Measurements from ENCODE around the gene SLC2A9. TPM values are rescaled to one million over a fixed set of nuclear protein-coding genes. Genes with fewer than 3 reads are reported as not detected.

Gene SLC2A9
- total and polyA plus RNA-seq, 2 of the 13 experiments (the other 11 are each of a cell fraction or from before 2014, with no cell fraction given): 36.2 to 42.3 TPM

DNA sequence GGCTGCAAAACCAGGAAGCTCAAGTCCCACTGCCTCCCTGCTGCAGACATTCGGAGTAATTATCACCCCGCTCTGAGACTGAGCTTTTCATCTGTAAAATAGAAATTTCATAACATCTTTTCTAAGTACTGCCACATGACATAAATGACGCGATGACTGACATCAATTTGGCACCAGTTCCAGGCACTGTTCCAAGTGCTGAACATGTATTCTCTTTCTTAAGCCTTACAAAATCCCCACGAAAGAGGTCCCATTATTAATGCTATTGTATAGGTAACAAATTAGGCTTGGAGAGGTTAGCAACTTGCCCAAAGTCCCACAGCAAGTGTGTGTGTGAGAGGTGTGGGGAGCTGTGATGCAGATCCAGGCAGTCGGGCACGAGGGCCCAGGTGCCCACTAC, 56.4 kb downstream of the SLC2A9 start (continued):
- TF ChIP-seq ZNF761 (CRISPR knock-in tag; conservative IDR thresholded peaks at IDR 0.05) (no peak), RAD51 (IDR thresholded peaks at IDR 0.05; ENCODE audit: borderline replicate concordance) (no peak), POLR2A (IDR thresholded peaks at IDR 0.05; ENCODE audit: insufficient read depth in 1 of 2, low read depth in 2 of 2, low read length in 2 of 2) (no peak)
- TF ChIP-seq, protein P1, sequence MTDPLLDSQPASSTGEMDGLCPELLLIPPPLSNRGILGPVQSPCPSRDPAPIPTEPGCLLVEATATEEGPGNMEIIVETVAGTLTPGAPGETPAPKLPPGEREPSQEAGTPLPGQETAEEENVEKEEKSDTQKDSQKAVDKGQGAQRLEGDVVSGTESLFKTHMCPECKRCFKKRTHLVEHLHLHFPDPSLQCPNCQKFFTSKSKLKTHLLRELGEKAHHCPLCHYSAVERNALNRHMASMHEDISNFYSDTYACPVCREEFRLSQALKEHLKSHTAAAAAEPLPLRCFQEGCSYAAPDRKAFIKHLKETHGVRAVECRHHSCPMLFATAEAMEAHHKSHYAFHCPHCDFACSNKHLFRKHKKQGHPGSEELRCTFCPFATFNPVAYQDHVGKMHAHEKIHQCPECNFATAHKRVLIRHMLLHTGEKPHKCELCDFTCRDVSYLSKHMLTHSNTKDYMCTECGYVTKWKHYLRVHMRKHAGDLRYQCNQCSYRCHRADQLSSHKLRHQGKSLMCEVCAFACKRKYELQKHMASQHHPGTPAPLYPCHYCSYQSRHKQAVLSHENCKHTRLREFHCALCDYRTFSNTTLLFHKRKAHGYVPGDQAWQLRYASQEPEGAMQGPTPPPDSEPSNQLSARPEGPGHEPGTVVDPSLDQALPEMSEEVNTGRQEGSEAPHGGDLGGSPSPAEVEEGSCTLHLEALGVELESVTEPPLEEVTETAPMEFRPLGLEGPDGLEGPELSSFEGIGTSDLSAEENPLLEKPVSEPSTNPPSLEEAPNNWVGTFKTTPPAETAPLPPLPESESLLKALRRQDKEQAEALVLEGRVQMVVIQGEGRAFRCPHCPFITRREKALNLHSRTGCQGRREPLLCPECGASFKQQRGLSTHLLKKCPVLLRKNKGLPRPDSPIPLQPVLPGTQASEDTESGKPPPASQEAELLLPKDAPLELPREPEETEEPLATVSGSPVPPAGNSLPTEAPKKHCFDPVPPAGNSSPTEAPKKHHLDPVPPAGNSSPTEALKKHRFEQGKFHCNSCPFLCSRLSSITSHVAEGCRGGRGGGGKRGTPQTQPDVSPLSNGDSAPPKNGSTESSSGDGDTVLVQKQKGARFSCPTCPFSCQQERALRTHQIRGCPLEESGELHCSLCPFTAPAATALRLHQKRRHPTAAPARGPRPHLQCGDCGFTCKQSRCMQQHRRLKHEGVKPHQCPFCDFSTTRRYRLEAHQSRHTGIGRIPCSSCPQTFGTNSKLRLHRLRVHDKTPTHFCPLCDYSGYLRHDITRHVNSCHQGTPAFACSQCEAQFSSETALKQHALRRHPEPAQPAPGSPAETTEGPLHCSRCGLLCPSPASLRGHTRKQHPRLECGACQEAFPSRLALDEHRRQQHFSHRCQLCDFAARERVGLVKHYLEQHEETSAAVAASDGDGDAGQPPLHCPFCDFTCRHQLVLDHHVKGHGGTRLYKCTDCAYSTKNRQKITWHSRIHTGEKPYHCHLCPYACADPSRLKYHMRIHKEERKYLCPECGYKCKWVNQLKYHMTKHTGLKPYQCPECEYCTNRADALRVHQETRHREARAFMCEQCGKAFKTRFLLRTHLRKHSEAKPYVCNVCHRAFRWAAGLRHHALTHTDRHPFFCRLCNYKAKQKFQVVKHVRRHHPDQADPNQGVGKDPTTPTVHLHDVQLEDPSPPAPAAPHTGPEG (CRISPR knock-in tag; IDR thresholded peaks at IDR 0.05): no peak

DNA sequence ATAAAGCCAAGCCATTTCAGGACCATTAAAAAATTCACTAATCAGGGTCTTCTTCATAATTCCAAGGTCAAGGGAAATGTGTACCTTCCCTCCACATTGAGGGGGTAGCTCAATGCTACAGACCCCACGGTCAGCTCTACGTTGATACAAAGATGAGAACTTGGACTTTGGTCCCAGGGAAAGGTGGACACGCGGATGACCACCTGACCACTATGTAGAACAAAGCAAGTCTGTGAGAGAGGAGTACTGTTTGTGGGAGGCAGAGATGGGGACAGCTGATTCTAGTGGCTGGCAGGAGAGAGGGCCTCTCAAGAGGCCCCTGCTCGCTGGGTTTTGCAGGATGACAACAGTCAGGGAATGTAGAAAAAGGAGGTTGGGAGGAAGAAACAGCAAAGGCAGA, 58.0 kb downstream of the SLC2A9 start:
- H3K27me3 ChIP-seq (ENCODE audit: control insufficient read depth in 1 of 2, insufficient read depth in 2 of 2, low read length in 2 of 2): no peaks in the 10 kb centered on the region
- peak overlapping the region; percentile 49 for H3K27ac ChIP-seq (ENCODE audit: extremely low read length, insufficient read depth, low read length)
- intact Hi-C loops (cut with micrococcal nuclease; ENCODE audit: unreplicated experiment) (loop anchor here (5.0 kb wide), 1 partner anchor 39 kb away; no protein-coding TSS in a partner anchor), in situ Hi-C loops (cut with HindIII; ENCODE audit: extremely low pct_ligation_motif_present, low pct_unique_long_range_greater_than_20kb) (no loop called here)
- 58% methylated on average over 5 of the region's 5 CpGs for WGBS (ENCODE audit: low lambda C conversion rate)
- DNase-seq (ENCODE audit: low spot score) (peak; percentile 79), FAIRE-seq (peak; percentile 36), ATAC-seq (peak; percentile 91)
- peak overlapping the region in 1 of 3 experiments; percentile 19; a peak in 1 of 6 replicates for H3K4me3 ChIP-seq (replicated peaks in 1 of 3; ENCODE audit: insufficient read depth in 1 of 3, low read depth in 2 of 3, low read length in 3 of 3)
- CTCF ChIA-PET (ENCODE audit: low intra/inter-chr PET ratio, low total read pairs): no interaction called here
- peaks cover 6% of the 10 kb centered on the region for H3K79me2 ChIP-seq (ENCODE audit: insufficient read depth, low read length)
- POLR2A ChIA-PET: interaction anchor here (0.7 to 1.6 kb wide), 5 partner anchors 11 to 158 kb away, joined by 3 to 8 read pairs (median 3); no protein-coding TSS in a partner anchor
- H3K36me3 ChIP-seq (replicated peaks in 1 of 2; ENCODE audit: control insufficient read depth in 1 of 2, insufficient read depth in 2 of 2, low read length in 2 of 2): peaks cover 5 to 28% of the 10 kb centered on the region in 2 experiments; a peak in 4 of 5 replicates
- H4K20me1 ChIP-seq (ENCODE audit: insufficient read depth, low read length): no peaks in the 10 kb centered on the region; the same call in 1 of the 2 replicates
- peak overlapping the region; percentile 42 for H3K4me2 ChIP-seq (ENCODE audit: low read depth, low read length)
- no peak overlapping the region; the same call in 1 of the 2 replicates for H3K9ac ChIP-seq (ENCODE audit: insufficient read depth, low read depth, low read length)
- no TSS peak for BruUV-seq (replicated peaks)
- H2AFZ ChIP-seq (ENCODE audit: low read length): no peak overlapping the region
- peaks cover 26% of the 10 kb centered on the region for H3K4me1 ChIP-seq (ENCODE audit: insufficient read depth, low read length)
- no peaks in the 10 kb centered on the region for H3K9me3 ChIP-seq (ENCODE audit: low read length)
- TF ChIP-seq ZMYM2 (CRISPR knock-in tag; IDR thresholded peaks at IDR 0.05) (peak; percentile 46; the same call in 1 of the 2 replicates), ZFP90 (CRISPR knock-in tag; IDR thresholded peaks at IDR 0.05; ENCODE audit: borderline replicate concordance) (no peak), ZFAT (CRISPR knock-in tag; conservative IDR thresholded peaks at IDR 0.05) (no peak), ZMYM4 (CRISPR knock-in tag; IDR thresholded peaks at IDR 0.05) (peak; percentile 78), KLF13 (CRISPR knock-in tag; IDR thresholded peaks at IDR 0.05) (no peak), ZNF781 (CRISPR knock-in tag; IDR thresholded peaks at IDR 0.05; ENCODE audit: borderline replicate concordance, not compliant biosample characterization) (no peak), CBX5 (CRISPR knock-in tag; IDR thresholded peaks at IDR 0.05; ENCODE audit: borderline replicate concordance) (no peak), RARA (CRISPR knock-in tag; IDR thresholded peaks at IDR 0.05) (peak; percentile 54), NCOR1 (IDR thresholded peaks at IDR 0.05; ENCODE audit: borderline replicate concordance, low read length) (peak; percentile 32; the same call in 1 of the 2 replicates), ARNTL (CRISPR knock-in tag; IDR thresholded peaks at IDR 0.05) (peak; percentile 65; the same call in 1 of the 2 replicates)
- TF ChIP-seq, protein P2, sequence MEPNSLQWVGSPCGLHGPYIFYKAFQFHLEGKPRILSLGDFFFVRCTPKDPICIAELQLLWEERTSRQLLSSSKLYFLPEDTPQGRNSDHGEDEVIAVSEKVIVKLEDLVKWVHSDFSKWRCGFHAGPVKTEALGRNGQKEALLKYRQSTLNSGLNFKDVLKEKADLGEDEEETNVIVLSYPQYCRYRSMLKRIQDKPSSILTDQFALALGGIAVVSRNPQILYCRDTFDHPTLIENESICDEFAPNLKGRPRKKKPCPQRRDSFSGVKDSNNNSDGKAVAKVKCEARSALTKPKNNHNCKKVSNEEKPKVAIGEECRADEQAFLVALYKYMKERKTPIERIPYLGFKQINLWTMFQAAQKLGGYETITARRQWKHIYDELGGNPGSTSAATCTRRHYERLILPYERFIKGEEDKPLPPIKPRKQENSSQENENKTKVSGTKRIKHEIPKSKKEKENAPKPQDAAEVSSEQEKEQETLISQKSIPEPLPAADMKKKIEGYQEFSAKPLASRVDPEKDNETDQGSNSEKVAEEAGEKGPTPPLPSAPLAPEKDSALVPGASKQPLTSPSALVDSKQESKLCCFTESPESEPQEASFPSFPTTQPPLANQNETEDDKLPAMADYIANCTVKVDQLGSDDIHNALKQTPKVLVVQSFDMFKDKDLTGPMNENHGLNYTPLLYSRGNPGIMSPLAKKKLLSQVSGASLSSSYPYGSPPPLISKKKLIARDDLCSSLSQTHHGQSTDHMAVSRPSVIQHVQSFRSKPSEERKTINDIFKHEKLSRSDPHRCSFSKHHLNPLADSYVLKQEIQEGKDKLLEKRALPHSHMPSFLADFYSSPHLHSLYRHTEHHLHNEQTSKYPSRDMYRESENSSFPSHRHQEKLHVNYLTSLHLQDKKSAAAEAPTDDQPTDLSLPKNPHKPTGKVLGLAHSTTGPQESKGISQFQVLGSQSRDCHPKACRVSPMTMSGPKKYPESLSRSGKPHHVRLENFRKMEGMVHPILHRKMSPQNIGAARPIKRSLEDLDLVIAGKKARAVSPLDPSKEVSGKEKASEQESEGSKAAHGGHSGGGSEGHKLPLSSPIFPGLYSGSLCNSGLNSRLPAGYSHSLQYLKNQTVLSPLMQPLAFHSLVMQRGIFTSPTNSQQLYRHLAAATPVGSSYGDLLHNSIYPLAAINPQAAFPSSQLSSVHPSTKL (CRISPR knock-in tag; IDR thresholded peaks at IDR 0.05): peak; percentile 62

Data from HepG2 (cell line).